Lower leg skin (tissue), 4 donors: ENCODE results near the gene CADPS2. TPM values are rescaled to one million over a fixed set of nuclear protein-coding genes. Genes with fewer than 3 reads are reported as not detected.

Experiments used
- DNase-seq, 2 donors: peaks; one replicate each; pipeline ENCODE4 v3.0.0-alpha.2; 2019; ENCODE audit warnings: low spot score in 2 of 2
- H3K4me3 ChIP-seq: fragments of 200-600 bp; sonication (generic); 2 replicates; pipeline ENCODE4 v1.5.1; 2017; ENCODE audit warnings: mild to moderate bottlenecking, low read depth; ENCODE audit not compliant: poor library complexity, severe bottlenecking
- POLR2A ChIP-seq, 2 donors: fragments of 450-650 bp; IDR thresholded peaks; one replicate each; pipeline ENCODE4 v1.6.1; 2016 to 2017; ENCODE audit warnings: antibody characterized with exemption in 2 of 2, mild to moderate bottlenecking in 1 of 2, moderate library complexity in 1 of 2
- WGBS, 2 donors: methylation state at CpG; one replicate each; pipeline ENCODE4 v1.1.5; 2018; 5-methylcytosine and 5-hydroxymethylcytosine counted together
- intact Hi-C: fragments of 100-400 bp; cut with DNase I; formaldehyde crosslinking; loops from one replicate; pipeline ENCODE4 v1.15.0; 2023; ENCODE audit warnings: low total_unique reads
- total RNA-seq, 4 donors: library from RNA; depleted of rRNA; stranded (reverse); fragments of >200 nt; gene quantifications; one replicate each; pipeline ENCODE4 v1.1.0, GENCODE V29; 2016
- TF ChIP-seq, protein P1 (sequence below), 3 donors: fragments of 450-650 bp; IDR thresholded peaks; one replicate each; pipeline ENCODE4 v1.5.1; 2016; ENCODE audit warnings: antibody characterized with exemption in 3 of 3, mild to moderate bottlenecking in 3 of 3, moderate library complexity in 2 of 3

CADPS2 gene
- total RNA-seq, 4 donors from 2014 or later, result 4.1 to 11.6 (median 6.5) TPM

DNA sequence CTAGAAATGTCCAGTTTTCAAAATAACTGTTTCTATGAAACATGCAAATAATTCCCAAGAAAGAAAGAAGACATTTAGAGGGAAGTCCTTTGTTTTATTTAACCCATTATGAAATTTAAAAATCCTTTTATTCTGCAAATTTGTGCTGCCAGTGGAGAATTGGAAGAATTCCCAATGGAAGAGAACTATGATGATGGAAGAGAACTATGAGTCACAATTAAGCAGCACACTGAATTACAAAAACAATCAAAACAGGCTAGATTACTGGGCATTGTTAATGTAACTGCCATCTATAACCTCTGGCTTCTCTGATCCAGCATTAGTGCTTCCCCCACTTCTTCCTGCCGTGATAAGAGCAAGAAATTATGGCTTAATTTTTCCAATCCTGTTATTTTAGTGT is 455.6 kb downstream of the CADPS2 start:
- TF ChIP-seq, protein P1, sequence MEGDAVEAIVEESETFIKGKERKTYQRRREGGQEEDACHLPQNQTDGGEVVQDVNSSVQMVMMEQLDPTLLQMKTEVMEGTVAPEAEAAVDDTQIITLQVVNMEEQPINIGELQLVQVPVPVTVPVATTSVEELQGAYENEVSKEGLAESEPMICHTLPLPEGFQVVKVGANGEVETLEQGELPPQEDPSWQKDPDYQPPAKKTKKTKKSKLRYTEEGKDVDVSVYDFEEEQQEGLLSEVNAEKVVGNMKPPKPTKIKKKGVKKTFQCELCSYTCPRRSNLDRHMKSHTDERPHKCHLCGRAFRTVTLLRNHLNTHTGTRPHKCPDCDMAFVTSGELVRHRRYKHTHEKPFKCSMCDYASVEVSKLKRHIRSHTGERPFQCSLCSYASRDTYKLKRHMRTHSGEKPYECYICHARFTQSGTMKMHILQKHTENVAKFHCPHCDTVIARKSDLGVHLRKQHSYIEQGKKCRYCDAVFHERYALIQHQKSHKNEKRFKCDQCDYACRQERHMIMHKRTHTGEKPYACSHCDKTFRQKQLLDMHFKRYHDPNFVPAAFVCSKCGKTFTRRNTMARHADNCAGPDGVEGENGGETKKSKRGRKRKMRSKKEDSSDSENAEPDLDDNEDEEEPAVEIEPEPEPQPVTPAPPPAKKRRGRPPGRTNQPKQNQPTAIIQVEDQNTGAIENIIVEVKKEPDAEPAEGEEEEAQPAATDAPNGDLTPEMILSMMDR (IDR thresholded peaks at IDR 0.05), result no peak
- no peak for TF ChIP-seq POLR2A (IDR thresholded peaks at IDR 0.05)
- 43 to 44% methylated on average over 1 of the region's 1 CpG for WGBS, 2 donors
- no peak overlapping the region for H3K4me3 ChIP-seq
- intact Hi-C loops, result no loop called here
- DNase-seq, result no peak

- 49 to 57% methylated on average over 2 of the region's 2 CpGs for WGBS, 2 donors
- intact Hi-C loops, result no loop called here
- no peak for DNase-seq
- no peak for TF ChIP-seq POLR2A (IDR thresholded peaks at IDR 0.05)
- TF ChIP-seq, protein P1 (IDR thresholded peaks at IDR 0.05), result no peak
- no peak overlapping the region for H3K4me3 ChIP-seq
Observed at GRCh38 chr7:122429926-122430325, 456.3 kb downstream of the CADPS2 start.

DNA sequence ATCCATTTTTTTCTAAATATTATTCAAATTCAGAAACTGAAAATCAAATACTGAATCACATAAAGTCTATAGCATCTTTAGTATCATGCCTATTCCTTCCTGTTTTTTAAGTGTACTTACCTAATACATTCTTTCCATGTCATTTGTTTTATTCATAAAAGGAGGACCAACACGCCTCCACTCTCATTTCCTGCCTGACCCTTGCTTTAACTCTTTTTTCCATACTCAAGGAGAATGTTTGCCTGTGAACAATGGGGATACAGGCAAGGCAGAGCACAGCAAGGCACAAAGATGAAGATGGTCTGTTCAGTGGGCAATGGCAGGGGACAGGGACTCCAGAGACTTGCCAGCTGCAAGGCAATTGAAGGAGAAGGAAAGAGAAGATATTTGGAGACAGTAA is 460.5 kb downstream of the CADPS2 start:
- WGBS, 2 donors, result 67 to 82% methylated on average over 1 of the region's 1 CpG
- no peak overlapping the region for H3K4me3 ChIP-seq
- DNase-seq, result no peak
- intact Hi-C loops, result no loop called here
- TF ChIP-seq, protein P1 (IDR thresholded peaks at IDR 0.05), result no peak
- TF ChIP-seq POLR2A (IDR thresholded peaks at IDR 0.05), result no peak

- no peak for DNase-seq
- 48 to 49% methylated on average over 4 of the region's 4 CpGs for WGBS, 2 donors
- intact Hi-C loops, result no loop called here
- no peak overlapping the region for H3K4me3 ChIP-seq
- no peak for TF ChIP-seq POLR2A (IDR thresholded peaks at IDR 0.05)
- TF ChIP-seq, protein P1 (IDR thresholded peaks at IDR 0.05), result no peak
Observed at GRCh38 chr7:122423591-122423990, 462.7 kb downstream of the CADPS2 start.

DNA sequence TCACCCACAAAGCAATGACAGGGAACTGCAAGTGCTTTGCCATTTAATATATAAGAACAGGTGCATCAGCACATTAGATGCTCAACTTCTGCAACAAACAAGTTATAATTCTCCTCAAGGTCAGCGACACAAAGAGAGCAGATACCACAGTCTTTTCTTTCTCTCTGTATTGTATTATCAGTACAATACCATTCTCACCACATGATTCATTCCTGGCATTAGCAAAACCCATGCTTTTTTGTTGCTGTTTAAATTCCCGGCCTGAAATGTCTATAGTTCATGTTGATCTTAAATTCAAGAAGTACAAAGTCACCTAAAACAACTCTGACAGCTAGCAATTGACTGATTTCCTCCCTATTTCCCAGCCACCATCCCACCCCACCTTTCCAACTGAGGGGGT is 469.9 kb downstream of the CADPS2 start:
- DNase-seq, result no peak
- H3K4me3 ChIP-seq, result no peak overlapping the region
- intact Hi-C loops, result no loop called here
- 67 to 76% methylated on average over 2 of the region's 2 CpGs for WGBS, 2 donors
- TF ChIP-seq, protein P1 (IDR thresholded peaks at IDR 0.05), result no peak

GRCh38 chr7:122415510-122415909 is 470.8 kb downstream of the CADPS2 start:
- 40 to 62% methylated on average over 1 of the region's 1 CpG for WGBS, 2 donors
- no peak for TF ChIP-seq POLR2A (IDR thresholded peaks at IDR 0.05)
- TF ChIP-seq, protein P1 (IDR thresholded peaks at IDR 0.05), result no peak
- intact Hi-C loops, result no loop called here

More at GRCh38 chr7:122415510-122415909, 470.8 kb downstream of the CADPS2 start:
- DNase-seq, result no peak
- H3K4me3 ChIP-seq, result no peak overlapping the region
